ENCODE results near the gene SMARCA2. TPM values are rescaled to one million over a fixed set of nuclear protein-coding genes. Genes with fewer than 3 reads are reported as not detected.

Gene SMARCA2
- total and polyA plus RNA-seq, 10 of the 15 experiments (the other 5 are each of a cell fraction or from before 2014, with no cell fraction given) = 100 to 392 (median 204) TPM

GRCh38 chr9:2126331-2126803 lies 111.2 kb downstream of the SMARCA2 start:
- Histone ChIP-seq H3K36me3 (ENCODE audit: control insufficient read depth in 2 of 2, insufficient read depth in 2 of 2, low read length in 1 of 2) (peaks cover 23 to 49% of the 10 kb centered on the region in 2 experiments), H3K9ac (ENCODE audit: control insufficient read depth, insufficient read depth, low read length) (no peak overlapping the region), H3K4me1 (ENCODE audit: control insufficient read depth, insufficient read depth, low read length) (peaks cover 8% of the 10 kb centered on the region), H3K79me2 (ENCODE audit: control insufficient read depth, insufficient read depth, low read length) (peaks cover 38% of the 10 kb centered on the region), H3K27ac (ENCODE audit: control insufficient read depth, insufficient read depth) (peak overlapping the region; percentile 6; the same call in 1 of the 2 replicates), H2AFZ (ENCODE audit: control insufficient read depth, low read depth, low read length) (no peak overlapping the region), H3K4me2 (ENCODE audit: control insufficient read depth, insufficient read depth) (peak overlapping the region; percentile 13; the same call in 1 of the 2 replicates), H3K4me3 (no peak overlapping the region), H4K20me1 (ENCODE audit: control insufficient read depth, insufficient read depth) (peaks cover 17% of the 10 kb centered on the region), H3K9me3 (replicated peaks; ENCODE audit: control insufficient read depth, insufficient read depth, low read length) (no peaks in the 10 kb centered on the region), H3K27me3 (replicated peaks in 1 of 2; ENCODE audit: control insufficient read depth in 2 of 2, insufficient read depth in 2 of 2, low read length in 1 of 2) (no peaks in the 10 kb centered on the region)
- DNase-seq (ENCODE audit: low read depth, low spot score) (no peak), FAIRE-seq (no peak), ATAC-seq (no peak)
- ChIA-PET POLR2A (no interaction called here), RAD21 (ENCODE audit: unreplicated experiment) (interaction anchor here (0.6 kb wide), 1 partner anchor 32 kb away, joined by 3 read pairs; no protein-coding TSS in a partner anchor), SMC1A (ENCODE audit: uncharacterized antibody, unreplicated experiment) (interaction anchor here (0.9 to 2.6 kb wide), 7 partner anchors 11 to 601 kb away, joined by 3 to 9 read pairs (median 3); no protein-coding TSS in a partner anchor), CTCF (interaction anchor here (1.3 to 1.4 kb wide), 3 partner anchors 10 to 53 kb away, joined by 3 to 4 read pairs (median 4); no protein-coding TSS in a partner anchor)
- intact Hi-C loops (cut with micrococcal nuclease; ENCODE audit: unreplicated experiment) (no loop called here), in situ Hi-C loops (cut with MboI) (no loop called here)
- 97% methylated on average over 4 of the region's 4 CpGs for WGBS (ENCODE audit: insufficient coverage, insufficient replicate concordance, low lambda C conversion rate, missing lambda C conversion rate)
- TF ChIP-seq TCF7 (IDR thresholded peaks at IDR 0.05; ENCODE audit: borderline replicate concordance) = no peak
- TF ChIP-seq NKRF (conservative IDR thresholded peaks at IDR 0.05) = no peak
- TF ChIP-seq KDM1A (IDR thresholded peaks at IDR 0.05; ENCODE audit: borderline replicate concordance) = no peak
- no peak for TF ChIP-seq NFYB (IDR thresholded peaks at IDR 0.05; ENCODE audit: insufficient read depth, low read depth, low read length)
- TF ChIP-seq PRDM15 (CRISPR knock-in tag; IDR thresholded peaks at IDR 0.05) = no peak
- TF ChIP-seq SMAD5 (IDR thresholded peaks at IDR 0.05; ENCODE audit: low read depth) = no peak
- TF ChIP-seq EP300 (IDR thresholded peaks at IDR 0.05; ENCODE audit: borderline replicate concordance in 1 of 2, control insufficient read depth in 1 of 2, low read depth in 2 of 2, low read length in 2 of 2) = no peak
- TSS peak; percentile 31 for BruUV-seq (replicated peaks)

Measured in GM12878 (cell line).